CD14-positive monocyte (primary cell): ENCODE measurements around the gene MIPEP. TPM values are rescaled to one million over a fixed set of nuclear protein-coding genes. Genes with fewer than 3 reads are reported as not detected.
A peak's percentile ranks its signal among the peaks of the same experiment; 100 is the strongest.

ENCODE experiments used
- DNase-seq, 3 donors: peaks; one replicate each; pipeline ENCODE4 v3.0.0-alpha.2; 2011 to 2022
- H2AFZ ChIP-seq: 2 replicates; pipeline ENCODE4 v1.6.0; 2012; ENCODE audit warnings: mild to moderate bottlenecking, low read depth, low read length, inconsistent platforms; ENCODE audit not compliant: insufficient read depth, poor library complexity, severe bottlenecking
- H3K27ac ChIP-seq, 2 donors: 1 replicate in 1 of 2; 2 replicates in 1 of 2; pipeline ENCODE4 v1.5.1; 2012 to 2013; ENCODE audit warnings: low read length in 2 of 2, control low read depth in 1 of 2, inconsistent platforms in 1 of 2, low read depth in 1 of 2, mild to moderate bottlenecking in 1 of 2
- H3K27me3 ChIP-seq, 2 donors: one replicate each; pipeline versions ENCODE4 v1.6.0 to v1.6.1; 2011 to 2013; ENCODE audit warnings: low read length in 2 of 2; ENCODE audit not compliant: control insufficient read depth in 2 of 2, insufficient read depth in 2 of 2
- H3K36me3 ChIP-seq, 2 donors: replicated peaks in 1 of 2; 1 replicate in 1 of 2; 2 replicates in 1 of 2; pipeline versions ENCODE4 v1.5.1 to v1.6.1; 2012 to 2013; ENCODE audit warnings: low read length in 2 of 2, control low read depth in 1 of 2, inconsistent platforms in 1 of 2, mild to moderate bottlenecking in 1 of 2; ENCODE audit not compliant: insufficient read depth in 2 of 2, control insufficient read depth in 1 of 2
- H3K4me1 ChIP-seq, 2 donors: 1 replicate in 1 of 2; 2 replicates in 1 of 2; pipeline versions ENCODE4 v1.5.1 to v1.6.1; 2012 to 2013; ENCODE audit warnings: low read length in 2 of 2, control low read depth in 1 of 2, inconsistent platforms in 1 of 2, mild to moderate bottlenecking in 1 of 2, moderate library complexity in 1 of 2; ENCODE audit not compliant: insufficient read depth in 2 of 2, control insufficient read depth in 1 of 2
- H3K4me2 ChIP-seq: replicated peaks from 2 replicates; pipeline ENCODE3; 2012; ENCODE audit warnings: low read length, moderate library complexity, mild to moderate bottlenecking; ENCODE audit not compliant: poor library complexity, severe bottlenecking; ENCODE audit errors: extremely low read depth
- H3K4me3 ChIP-seq, 3 experiments: fragments of 200-600 bp in 1 of 3; sonication (generic) in 1 of 3; replicated peaks in 1 of 3; 1 replicate in 2 of 3; 2 replicates in 1 of 3; pipeline ENCODE4 v1.5.1; 2011 to 2013; ENCODE audit warnings: low read length in 3 of 3, mild to moderate bottlenecking in 3 of 3, control low read depth in 2 of 3, low read depth in 2 of 3, inconsistent platforms in 1 of 3, moderate library complexity in 1 of 3
- H3K79me2 ChIP-seq: 2 replicates; pipeline ENCODE4 v1.6.0; 2012; ENCODE audit warnings: mild to moderate bottlenecking, control low read depth, inconsistent platforms, low read length, moderate library complexity; ENCODE audit not compliant: insufficient read depth
- H3K9ac ChIP-seq: 2 replicates; pipeline ENCODE4 v1.6.0; 2017; ENCODE audit warnings: low read length, mild to moderate bottlenecking; ENCODE audit not compliant: insufficient read depth, poor library complexity, severe bottlenecking
- H3K9me3 ChIP-seq, 2 donors: replicated peaks in 1 of 2; 1 replicate in 1 of 2; 2 replicates in 1 of 2; pipeline versions ENCODE4 v1.5.1 to v1.6.1; 2012 to 2013; ENCODE audit warnings: low read length in 2 of 2, control low read depth in 1 of 2; ENCODE audit not compliant: control insufficient read depth in 1 of 2, insufficient read depth in 1 of 2
- H4K20me1 ChIP-seq: 2 replicates; pipeline ENCODE4 v1.6.0; 2012; ENCODE audit warnings: mild to moderate bottlenecking, low read length, control low read depth, moderate library complexity; ENCODE audit not compliant: insufficient read depth
- H3K27ac Mint-ChIP-seq, 7 donors: one replicate each; pipeline ENCODE4 v1.8.0; 2020; ENCODE audit warnings: mild to moderate bottlenecking in 7 of 7, mixed read lengths in 7 of 7, moderate library complexity in 6 of 7, inconsistent platforms in 2 of 7
- H3K27me3 Mint-ChIP-seq, 3 donors: one replicate each; pipeline ENCODE4 v1.8.0; 2021 to 2022; ENCODE audit warnings: low read depth in 3 of 3, mild to moderate bottlenecking in 3 of 3, mixed read lengths in 3 of 3, moderate library complexity in 3 of 3, inconsistent platforms in 1 of 3
- H3K36me3 Mint-ChIP-seq, 2 donors: one replicate each; pipeline ENCODE4 v1.8.0; 2020; ENCODE audit warnings: mixed read lengths in 2 of 2, inconsistent platforms in 1 of 2, mild to moderate bottlenecking in 1 of 2
- H3K4me1 Mint-ChIP-seq: one replicate; pipeline ENCODE4 v1.8.0; 2020; ENCODE audit warnings: mild to moderate bottlenecking, mixed read lengths
- H3K4me3 Mint-ChIP-seq, 2 donors: one replicate each; pipeline ENCODE4 v1.8.0; 2020; ENCODE audit warnings: mild to moderate bottlenecking in 2 of 2, mixed read lengths in 2 of 2, moderate library complexity in 1 of 2
- H3K9me3 Mint-ChIP-seq, 7 donors: one replicate each; pipeline ENCODE4 v1.8.0; 2020 to 2022; ENCODE audit warnings: mixed read lengths in 7 of 7, mild to moderate bottlenecking in 6 of 7, moderate library complexity in 6 of 7, inconsistent platforms in 2 of 7
- CTCF ChIP-seq: fragments of 200-600 bp; IDR thresholded peaks from one replicate; pipeline ENCODE4 v1.8.0; 2022; ENCODE audit warnings: antibody characterized with exemption, mild to moderate bottlenecking
- WGBS: methylation state at CpG from one replicate; pipeline ENCODE4 v1.1.5; 2013; ENCODE audit warnings: missing lambda C conversion rate; ENCODE audit not compliant: insufficient coverage; 5-methylcytosine and 5-hydroxymethylcytosine counted together
- intact Hi-C, 2 donors: fragments of 100-400 bp; cut with micrococcal nuclease; formaldehyde crosslinking; loops; one replicate each; pipeline versions ENCODE4 v1.15.0 to v1.15.1; 2023
- polyA plus RNA-seq, 3 donors: library from polyadenylated mRNA; depleted of rRNA in 1 of 3; unstranded in 2 of 3; stranded (reverse) in 1 of 3; fragments of 300-500 nt in 2 of 3; fragments of >200 nt in 1 of 3; fragmentation: Illumina TruSeq in 2 of 3; gene quantifications; 1 replicate in 2 of 3; 2 replicates in 1 of 3; pipeline ENCODE4 v1.2.3, GENCODE V29; 2012 to 2021

MIPEP gene
- polyA plus RNA-seq, 3 donors: 1.2 to 9.9 (median 7.7) TPM

GRCh38 chr13:23871616-23872220, 17.5 kb downstream of the MIPEP start:
- H3K4me2 ChIP-seq: no peak overlapping the region
- H3K27ac ChIP-seq: no peak overlapping the region
- no peaks in the 10 kb centered on the region for H3K79me2 ChIP-seq
- peak; percentile 74 for TF ChIP-seq CTCF
- no peak overlapping the region for H3K4me3 ChIP-seq
- H3K4me3 Mint-ChIP-seq: no peak overlapping the region
- H3K27ac Mint-ChIP-seq: no peak overlapping the region
- no peaks in the 10 kb centered on the region for H3K27me3 ChIP-seq
- H2AFZ ChIP-seq: no peak overlapping the region
- no peaks in the 10 kb centered on the region for H4K20me1 ChIP-seq
- H3K9me3 ChIP-seq: no peaks in the 10 kb centered on the region
- no peak overlapping the region for H3K9ac ChIP-seq
- no peak for DNase-seq
- no peaks in the 10 kb centered on the region for H3K4me1 Mint-ChIP-seq
- H3K9me3 Mint-ChIP-seq: no peaks in the 10 kb centered on the region
- peaks cover 2 to 6% of the 10 kb centered on the region in 2 donors for H3K36me3 Mint-ChIP-seq
- peaks cover 0 to 2% (median 0%) of the 10 kb centered on the region in 3 donors for H3K27me3 Mint-ChIP-seq
- WGBS: no CpG with 5 or more reads among the region's 2 CpGs
- intact Hi-C loops: loop anchor here in 1 of 2 donors (10.0 kb wide), 2 partner anchors 287 to 497 kb away; no protein-coding TSS in a partner anchor
- no peaks in the 10 kb centered on the region for H3K4me1 ChIP-seq
- no peaks in the 10 kb centered on the region for H3K36me3 ChIP-seq

- Mint-ChIP-seq H3K9me3 (no peaks in the 10 kb centered on the region), H3K27ac (no peak overlapping the region), H3K36me3 (peaks cover 2 to 6% of the 10 kb centered on the region in 2 donors), H3K4me1 (no peaks in the 10 kb centered on the region), H3K27me3 (peaks cover 0 to 2% (median 0%) of the 10 kb centered on the region in 3 donors), H3K4me3 (no peak overlapping the region)
- Histone ChIP-seq H3K27me3 (no peaks in the 10 kb centered on the region), H3K4me2 (no peak overlapping the region), H4K20me1 (no peaks in the 10 kb centered on the region), H3K27ac (no peak overlapping the region), H3K9ac (no peak overlapping the region), H3K4me1 (no peaks in the 10 kb centered on the region), H3K4me3 (no peak overlapping the region), H3K36me3 (no peaks in the 10 kb centered on the region), H3K9me3 (no peaks in the 10 kb centered on the region), H3K79me2 (no peaks in the 10 kb centered on the region), H2AFZ (no peak overlapping the region)
- no peak for DNase-seq
- TF ChIP-seq CTCF: no peak
- intact Hi-C loops: loop anchor here in 1 of 2 donors (10.0 kb wide), 2 partner anchors 286 to 496 kb away; no protein-coding TSS in a partner anchor
- 100% methylated on average over 4 of the region's 12 CpGs for WGBS
Measured at GRCh38 chr13:23870356-23871140, 18.7 kb downstream of the MIPEP start.
